WTC11 (cell line): ENCODE measurements around the gene PKHD1.

ENCODE experiments used
- NFYB ChIP-seq: sonication (generic); formaldehyde crosslinking; conservative IDR thresholded peaks from 2 replicates; pipeline ENCODE4 v1.8.0; 2022; ENCODE audit warnings: low read depth, missing genetic modification reagents
- RELA ChIP-seq: sonication (generic); formaldehyde crosslinking; IDR thresholded peaks from 2 replicates; pipeline ENCODE4 v1.8.1; 2022; ENCODE audit warnings: missing genetic modification reagents, mild to moderate bottlenecking, borderline replicate concordance
- SP1 ChIP-seq: sonication (generic); formaldehyde crosslinking; conservative IDR thresholded peaks from 2 replicates; pipeline ENCODE4 v1.8.1; 2022; ENCODE audit warnings: missing genetic modification reagents
- ZNF121 ChIP-seq: sonication (generic); formaldehyde crosslinking; IDR thresholded peaks from 2 replicates; pipeline ENCODE4 v1.8.0; 2023; ENCODE audit warnings: missing genetic modification reagents
- ZNF232 ChIP-seq: sonication (generic); formaldehyde crosslinking; IDR thresholded peaks from 2 replicates; pipeline ENCODE4 v1.8.0; 2022; ENCODE audit warnings: mild to moderate bottlenecking, missing genetic modification reagents
- TF ChIP-seq, protein P1 (sequence below): fragments of 200-600 bp; IDR thresholded peaks from 2 replicates; pipeline ENCODE4 v1.8.0; 2022; ENCODE audit warnings: antibody characterized with exemption
- TF ChIP-seq, protein P2 (sequence below): sonication (generic); formaldehyde crosslinking; IDR thresholded peaks from 2 replicates; pipeline ENCODE4 v1.8.0; 2022; ENCODE audit warnings: mild to moderate bottlenecking, missing genetic modification reagents

- TF ChIP-seq ZNF232 (CRISPR knock-in tag) (no peak), ZNF121 (CRISPR knock-in tag) (no peak), RELA (CRISPR knock-in tag) (no peak), SP1 (CRISPR knock-in tag) (no peak), NFYB (no peak)
- TF ChIP-seq, protein P1, sequence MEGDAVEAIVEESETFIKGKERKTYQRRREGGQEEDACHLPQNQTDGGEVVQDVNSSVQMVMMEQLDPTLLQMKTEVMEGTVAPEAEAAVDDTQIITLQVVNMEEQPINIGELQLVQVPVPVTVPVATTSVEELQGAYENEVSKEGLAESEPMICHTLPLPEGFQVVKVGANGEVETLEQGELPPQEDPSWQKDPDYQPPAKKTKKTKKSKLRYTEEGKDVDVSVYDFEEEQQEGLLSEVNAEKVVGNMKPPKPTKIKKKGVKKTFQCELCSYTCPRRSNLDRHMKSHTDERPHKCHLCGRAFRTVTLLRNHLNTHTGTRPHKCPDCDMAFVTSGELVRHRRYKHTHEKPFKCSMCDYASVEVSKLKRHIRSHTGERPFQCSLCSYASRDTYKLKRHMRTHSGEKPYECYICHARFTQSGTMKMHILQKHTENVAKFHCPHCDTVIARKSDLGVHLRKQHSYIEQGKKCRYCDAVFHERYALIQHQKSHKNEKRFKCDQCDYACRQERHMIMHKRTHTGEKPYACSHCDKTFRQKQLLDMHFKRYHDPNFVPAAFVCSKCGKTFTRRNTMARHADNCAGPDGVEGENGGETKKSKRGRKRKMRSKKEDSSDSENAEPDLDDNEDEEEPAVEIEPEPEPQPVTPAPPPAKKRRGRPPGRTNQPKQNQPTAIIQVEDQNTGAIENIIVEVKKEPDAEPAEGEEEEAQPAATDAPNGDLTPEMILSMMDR, result no peak
- TF ChIP-seq, protein P2, sequence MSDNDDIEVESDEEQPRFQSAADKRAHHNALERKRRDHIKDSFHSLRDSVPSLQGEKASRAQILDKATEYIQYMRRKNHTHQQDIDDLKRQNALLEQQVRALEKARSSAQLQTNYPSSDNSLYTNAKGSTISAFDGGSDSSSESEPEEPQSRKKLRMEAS (CRISPR knock-in tag), result no peak
Observed at GRCh38 chr6:51965222-51965801, 122.1 kb downstream of the PKHD1 start.
